LHCN-M2 (cell line): ENCODE results near the gene NRG3. TPM values are rescaled to one million over a fixed set of nuclear protein-coding genes. Genes with fewer than 3 reads are reported as not detected.
"Not testable (repeated sequence)": the region's sequence is repeated elsewhere in the genome, so short reads cannot be mapped to it uniquely, and the experiment has no call there.

ENCODE experiments used
- DNase-seq: peaks from one replicate; pipeline ENCODE4 v3.0.0-alpha.2; 2012; ENCODE audit warnings: low read depth
- total RNA-seq: library from RNA; depleted of rRNA; stranded (reverse); fragments of >200 nt; gene quantifications from 2 replicates; pipeline ENCODE4 v1.2.3, GENCODE V29; 2014

NRG3 gene
- total RNA-seq, 1 experiment from 2014 or later = not detected

DNA sequence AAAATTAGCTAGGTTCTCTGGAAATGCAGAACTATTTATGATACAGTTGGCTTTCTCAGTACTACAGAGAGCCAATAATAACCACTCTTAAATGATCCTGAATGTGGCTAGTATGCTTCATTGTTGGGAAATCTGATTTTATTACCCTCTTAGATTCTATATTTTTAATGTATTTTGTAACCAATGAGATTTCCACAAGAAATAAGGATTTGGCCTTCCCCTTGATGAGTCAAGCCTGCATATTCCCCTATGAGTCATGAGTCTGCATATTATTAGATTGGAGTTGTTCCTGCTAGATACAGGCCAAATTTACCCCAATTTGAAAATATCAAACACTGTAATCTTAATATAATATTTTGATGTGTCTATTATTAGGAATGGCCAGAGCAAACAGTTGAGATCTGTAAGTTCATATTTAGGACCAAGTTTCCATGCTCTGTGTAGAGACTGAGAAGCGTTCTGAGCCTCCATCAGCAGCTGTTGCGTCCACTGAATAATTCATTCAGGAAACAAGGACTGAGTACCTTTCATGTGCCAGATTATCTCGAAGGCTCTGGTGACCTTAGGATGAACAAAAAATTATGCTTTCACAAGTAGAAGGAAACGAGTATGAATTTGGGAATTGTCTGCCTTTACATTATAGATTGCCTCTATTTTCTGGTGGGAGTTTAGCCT, 793.4 kb downstream of the NRG3 start:
- DNase-seq = no peak

GRCh38 chr10:82674036-82674435, 799.0 kb downstream of the NRG3 start:
- no peak for DNase-seq

DNA sequence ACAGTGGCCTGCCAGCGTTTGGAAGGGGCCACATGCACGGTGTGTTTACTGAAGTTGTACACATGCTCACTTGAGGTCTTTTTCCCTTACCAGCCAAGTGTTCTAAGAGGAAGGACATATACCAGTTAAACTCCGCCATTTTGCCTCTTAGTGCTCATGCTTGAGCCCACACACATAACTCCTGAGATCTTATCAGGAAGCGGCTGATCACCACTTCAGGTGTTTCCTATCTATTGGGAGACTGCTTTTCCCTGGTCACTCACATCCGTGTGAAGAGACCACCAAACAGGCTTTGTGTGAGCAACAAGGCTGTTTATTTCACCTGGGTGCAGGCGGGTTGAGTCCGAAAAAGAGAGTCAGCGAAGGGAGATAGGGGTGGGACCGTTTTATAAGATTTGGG, 802.9 kb downstream of the NRG3 start:
- DNase-seq = not testable (repeated sequence)

- DNase-seq = not testable (repeated sequence)
Measured at GRCh38 chr10:82678451-82678850, 803.5 kb downstream of the NRG3 start.

DNA sequence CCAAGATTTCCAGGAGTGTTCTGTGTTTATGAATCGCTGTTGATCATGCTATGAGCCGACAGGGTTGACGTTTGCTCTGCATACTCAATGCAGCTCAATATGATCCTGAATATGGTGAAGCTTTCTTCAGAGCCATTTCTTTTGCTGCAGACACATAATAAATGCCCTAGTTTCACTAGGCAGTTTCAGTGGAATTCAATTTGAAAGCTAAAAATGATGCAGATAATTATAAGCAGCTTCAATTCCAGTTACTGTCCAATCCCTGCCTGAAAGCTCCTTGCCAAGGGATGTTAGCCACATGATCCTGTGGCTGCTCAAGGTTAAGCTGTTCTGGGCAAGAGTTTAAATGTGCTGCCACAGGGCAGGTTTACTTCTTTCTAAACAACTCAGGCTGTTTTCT, 805.6 kb downstream of the NRG3 start:
- no peak for DNase-seq

- DNase-seq = no peak
Measured at GRCh38 chr10:82683945-82684344, 809.0 kb downstream of the NRG3 start.

DNA sequence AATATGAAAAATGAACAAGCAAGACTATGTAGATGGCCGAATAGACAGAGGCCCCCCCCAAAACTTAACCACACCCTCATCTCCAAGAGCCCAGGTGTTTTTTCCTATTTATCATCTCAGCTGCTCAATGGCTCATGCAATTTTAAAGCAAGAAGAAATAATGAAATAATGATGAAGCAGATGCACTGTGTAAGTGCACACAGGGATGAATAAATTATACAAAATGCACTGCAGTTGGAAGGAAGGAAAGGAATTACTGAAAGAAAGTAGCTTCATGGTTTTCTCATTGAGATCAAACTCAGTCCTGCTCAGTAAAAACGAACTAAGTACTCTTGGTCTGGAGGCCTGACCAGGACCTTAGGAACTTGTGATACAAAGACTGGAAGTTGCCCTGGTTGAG, 810.1 kb downstream of the NRG3 start:
- DNase-seq = no peak

- no peak for DNase-seq
Measured at GRCh38 chr10:82691211-82691610, 816.2 kb downstream of the NRG3 start.

GRCh38 chr10:82692458-82692857, 817.5 kb downstream of the NRG3 start:
- no peak for DNase-seq

DNA sequence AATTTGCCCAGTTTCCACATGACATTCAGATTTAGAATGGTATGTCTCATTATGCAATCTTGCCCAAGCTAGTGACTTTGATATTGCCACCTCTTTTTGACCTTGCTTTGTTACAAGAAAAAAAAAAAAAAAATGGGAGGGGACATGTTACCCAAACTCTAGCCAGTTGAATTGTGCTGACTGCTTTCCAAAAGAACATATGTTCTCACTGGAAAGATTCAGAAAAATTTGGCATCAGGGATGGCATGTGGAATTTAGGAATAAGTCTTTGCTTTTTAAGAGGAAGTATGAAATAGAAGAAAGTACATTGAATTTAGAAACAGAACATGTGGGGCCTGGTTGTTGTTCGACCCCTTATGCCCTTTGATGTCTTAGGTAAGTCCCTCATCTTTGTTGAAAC, 846.8 kb downstream of the NRG3 start:
- DNase-seq = no peak

DNA sequence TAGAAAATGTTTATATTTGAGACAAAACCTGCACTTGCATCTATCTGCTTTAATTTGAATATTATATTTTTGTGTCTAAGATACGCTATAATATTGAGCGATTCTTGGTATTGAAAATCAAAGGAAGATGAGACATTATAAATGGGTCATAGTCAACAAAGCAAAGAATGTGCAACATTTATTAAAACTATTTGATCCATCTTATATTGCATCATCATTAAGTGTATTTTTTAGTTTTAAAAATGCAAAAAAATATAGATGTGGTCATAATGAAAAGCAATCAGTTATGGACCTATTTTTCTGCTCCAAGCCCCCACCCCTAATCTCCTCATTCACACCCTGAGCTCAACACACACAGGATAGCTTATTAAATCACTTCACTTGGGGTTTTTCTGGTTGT, 847.3 kb downstream of the NRG3 start:
- no peak for DNase-seq

GRCh38 chr10:82736305-82736704, 861.3 kb downstream of the NRG3 start:
- no peak for DNase-seq

GRCh38 chr10:82737549-82737948, 862.6 kb downstream of the NRG3 start:
- no peak for DNase-seq

GRCh38 chr10:82738592-82738991, 863.6 kb downstream of the NRG3 start:
- no peak for DNase-seq

DNA sequence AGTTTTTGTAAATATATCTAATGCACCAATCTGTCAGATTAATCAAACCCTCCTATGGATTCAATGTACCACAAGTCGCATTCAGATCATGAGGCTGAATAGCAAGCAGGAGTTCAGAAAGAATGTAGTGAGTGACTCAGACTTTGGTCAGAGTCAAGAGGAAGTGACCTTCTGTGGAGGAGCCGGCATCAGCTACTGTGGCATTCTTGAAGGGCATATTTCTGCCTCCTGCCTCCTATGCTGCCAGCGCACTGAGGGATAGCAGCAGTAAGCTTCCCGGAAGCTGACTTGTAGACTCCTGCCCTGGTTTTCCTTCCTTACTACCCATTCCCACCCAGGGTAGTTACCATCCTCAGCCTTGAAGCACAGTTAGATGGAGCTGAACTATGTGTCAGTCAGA, 867.5 kb downstream of the NRG3 start:
- DNase-seq = no peak

- DNase-seq = no peak
Measured at GRCh38 chr10:82742898-82743297, 867.9 kb downstream of the NRG3 start.

DNA sequence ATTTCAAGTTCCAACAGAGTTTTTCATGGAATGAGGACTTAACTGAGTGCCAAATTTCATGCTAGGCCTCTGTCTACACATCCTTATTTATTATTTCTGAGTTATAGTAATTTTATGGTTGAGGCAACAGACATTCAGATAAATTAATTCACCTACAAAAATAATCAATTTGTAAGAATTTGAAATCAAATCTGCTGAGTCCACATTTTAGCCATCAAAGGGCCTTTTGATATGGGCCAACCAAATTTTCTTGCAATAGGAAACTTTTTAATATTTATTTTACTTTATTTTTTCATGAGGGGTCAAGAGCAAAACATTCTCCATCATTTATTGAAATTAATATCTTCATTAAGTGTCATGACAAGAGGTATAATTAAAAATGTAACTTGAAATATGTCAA, 875.5 kb downstream of the NRG3 start:
- DNase-seq = no peak

DNA sequence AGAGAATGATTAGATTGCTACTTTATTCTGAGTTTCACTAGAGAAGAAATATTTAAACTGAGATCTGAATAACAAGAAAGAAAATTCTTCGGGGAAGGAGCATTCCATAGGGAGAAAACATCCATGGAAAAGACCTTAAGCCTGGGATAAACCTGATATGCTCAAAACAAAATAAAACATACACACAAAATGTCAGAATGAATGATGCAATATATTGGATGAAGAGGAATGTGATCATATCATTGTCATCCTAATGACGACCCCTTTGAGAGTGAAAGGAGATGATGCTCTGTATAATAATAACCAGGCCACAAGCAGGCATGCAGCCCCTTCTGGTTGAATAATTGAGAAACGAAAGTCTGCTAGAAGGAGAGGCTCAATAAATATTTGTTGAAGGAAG, 882.4 kb downstream of the NRG3 start:
- DNase-seq = no peak

DNA sequence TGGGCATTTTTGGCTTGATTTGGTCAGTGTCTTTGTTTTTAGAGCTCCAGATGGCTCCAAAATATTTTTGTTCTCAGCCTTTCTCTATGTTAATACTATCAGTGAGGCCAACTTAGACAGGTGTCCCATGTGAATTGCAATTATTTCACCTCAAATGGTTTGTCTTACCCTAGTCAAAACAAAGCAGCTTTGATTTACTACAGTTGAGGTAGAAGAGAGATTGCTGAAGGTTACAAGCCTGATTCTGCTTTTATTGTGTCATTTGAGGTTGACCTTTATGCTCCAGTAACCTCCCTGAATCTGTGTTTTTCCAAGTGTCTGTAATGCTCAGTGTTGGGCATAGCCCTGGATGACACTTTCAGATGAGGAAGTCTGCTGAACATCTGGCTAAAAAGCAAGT, 882.9 kb downstream of the NRG3 start:
- no peak for DNase-seq

DNA sequence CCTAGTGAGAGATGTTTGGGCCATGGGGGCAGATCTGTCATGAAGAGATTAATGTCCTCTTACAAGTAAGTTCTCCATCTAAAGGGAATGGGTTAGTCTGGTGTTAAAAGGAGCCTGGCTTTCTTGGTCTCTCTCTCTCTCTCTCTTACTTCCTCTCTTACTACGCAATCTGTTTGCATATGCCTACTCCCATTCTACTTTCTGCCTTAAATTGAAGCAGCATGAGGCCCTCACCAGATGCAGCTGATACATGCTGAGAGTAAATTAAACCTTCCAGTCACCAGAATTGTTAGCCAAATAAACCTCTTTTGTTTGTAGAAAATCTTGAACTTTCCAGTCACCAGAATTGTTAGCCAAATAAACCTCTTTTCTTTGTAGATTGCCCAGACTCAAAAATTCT, 884.1 kb downstream of the NRG3 start:
- no peak for DNase-seq

DNA sequence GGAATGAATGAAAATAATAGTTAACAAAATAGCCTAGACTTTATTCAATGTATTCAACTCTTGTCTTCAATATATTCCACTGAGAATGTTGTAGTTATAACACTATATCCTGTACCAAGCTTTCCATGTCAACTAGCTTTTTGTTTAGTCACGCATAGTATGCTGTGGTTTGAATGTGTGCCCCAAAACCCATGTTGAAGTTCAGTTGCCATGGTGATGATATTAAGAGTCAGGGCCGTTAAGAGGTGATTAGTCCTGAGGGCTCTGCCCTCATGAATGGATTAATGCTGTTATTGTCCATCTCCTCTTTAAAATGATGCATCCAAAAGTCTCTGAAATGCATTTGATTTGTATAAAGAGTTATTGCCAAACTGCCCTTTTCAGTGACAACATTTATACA, 887.6 kb downstream of the NRG3 start:
- DNase-seq = no peak

DNA sequence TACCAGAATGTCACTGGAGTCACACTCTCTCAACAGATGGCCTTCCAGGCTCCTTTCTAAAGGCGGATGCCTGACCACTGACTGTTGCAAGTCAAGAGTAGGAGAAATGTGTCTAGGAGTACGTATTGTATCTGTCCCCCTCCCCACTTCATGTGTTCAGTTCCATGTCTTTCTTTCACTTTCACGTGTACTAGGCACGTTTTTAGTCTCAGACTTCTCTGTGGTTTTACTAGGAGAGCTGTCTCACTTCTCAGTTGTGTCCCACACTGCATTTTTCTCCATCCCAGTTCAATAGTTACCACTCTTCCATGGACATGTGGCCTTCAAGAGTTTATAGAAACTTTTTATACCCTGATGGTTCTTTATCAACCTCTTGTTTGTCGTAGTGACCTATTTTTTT, 893.0 kb downstream of the NRG3 start:
- no peak for DNase-seq

DNA sequence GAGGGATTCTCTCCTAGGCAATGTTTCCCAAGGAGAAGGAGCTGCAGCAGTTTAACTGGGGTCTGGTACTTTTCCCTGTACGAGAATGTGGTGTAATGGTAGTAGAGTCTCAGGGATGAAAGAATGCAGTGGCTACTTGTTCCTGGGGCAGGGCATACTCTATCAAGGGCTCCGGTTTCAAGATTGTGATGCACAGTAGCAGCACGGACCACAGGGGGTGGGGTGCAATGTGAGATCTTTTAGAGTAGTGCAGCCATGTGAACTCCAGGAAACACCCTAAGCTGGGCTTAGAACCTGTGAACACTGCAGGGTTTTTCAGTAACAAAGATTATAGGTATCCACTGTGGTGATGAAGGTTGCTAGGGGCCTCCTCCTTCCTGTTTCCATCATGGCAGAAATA, 903.9 kb downstream of the NRG3 start:
- no peak for DNase-seq

GRCh38 chr10:82796510-82796909, 921.5 kb downstream of the NRG3 start:
- DNase-seq = no peak
